ENCODE measurements around the gene EXOC4.
"Not testable (repeated sequence)": the region's sequence is repeated elsewhere in the genome, so short reads cannot be mapped to it uniquely, and the experiment has no call there.

Gene EXOC4

GRCh38 chr7:133314084-133314483 lies 61.2 kb downstream of the EXOC4 start:
- H3K27me3 ChIP-seq (replicated peaks; ENCODE audit: control insufficient read depth, insufficient read depth, low read length), result no peaks in the 10 kb centered on the region
- no peak for DNase-seq (ENCODE audit: extremely low read depth, insufficient read length)
- no peaks in the 10 kb centered on the region for H3K36me3 ChIP-seq (ENCODE audit: control insufficient read depth, insufficient read depth, low read length)
- TF ChIP-seq CTCF (IDR thresholded peaks at IDR 0.05; ENCODE audit: insufficient read depth, low read length, poor library complexity, severe bottlenecking), result no peak
- H3K4me3 ChIP-seq (replicated peaks; ENCODE audit: low read depth, low read length), result no peak overlapping the region

DNA sequence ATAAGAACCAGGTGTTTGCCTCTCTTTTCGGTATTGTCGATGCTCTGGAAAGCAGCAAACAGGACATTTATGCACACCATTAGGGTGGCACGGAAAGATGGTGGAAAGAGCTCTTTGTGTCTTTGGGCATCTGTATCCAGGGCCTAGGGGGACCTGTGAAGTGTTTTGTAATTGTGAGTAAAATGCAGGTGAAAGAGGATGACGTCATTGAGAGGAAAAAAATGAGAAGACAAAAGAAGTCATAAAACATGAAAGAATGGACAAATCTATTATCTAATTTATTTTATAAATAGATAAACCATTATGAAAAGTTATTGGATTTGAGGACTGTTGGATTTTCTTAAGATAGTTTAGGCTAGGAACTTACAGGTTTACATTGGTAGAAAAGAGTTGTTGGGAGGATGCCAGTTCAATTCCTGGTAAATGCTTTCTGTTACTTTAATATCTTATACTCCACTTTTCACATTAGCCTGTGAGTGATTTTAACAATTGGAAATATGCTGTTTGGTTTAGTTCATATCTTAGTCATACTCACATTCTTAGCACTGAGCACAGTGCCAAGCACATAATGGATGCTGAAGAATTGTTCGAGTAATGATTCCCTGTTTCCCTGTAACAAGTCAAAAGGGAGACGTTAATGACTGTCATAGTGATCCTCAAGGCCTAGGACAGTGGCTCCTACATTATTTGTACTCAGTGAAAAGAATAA lies 62.6 kb downstream of the EXOC4 start:
- no peak for TF ChIP-seq CTCF (IDR thresholded peaks at IDR 0.05; ENCODE audit: insufficient read depth, low read length, poor library complexity, severe bottlenecking)

GRCh38 chr7:133319842-133320241 lies 67.0 kb downstream of the EXOC4 start:
- H3K27me3 ChIP-seq (replicated peaks; ENCODE audit: control insufficient read depth, insufficient read depth, low read length), result no peaks in the 10 kb centered on the region
- DNase-seq (ENCODE audit: extremely low read depth, insufficient read length), result no peak
- no peaks in the 10 kb centered on the region; the same call in 1 of the 2 replicates for H3K36me3 ChIP-seq (ENCODE audit: control insufficient read depth, insufficient read depth, low read length)
- no peak overlapping the region for H3K4me3 ChIP-seq (replicated peaks; ENCODE audit: low read depth, low read length)
- no peak for TF ChIP-seq CTCF (IDR thresholded peaks at IDR 0.05; ENCODE audit: insufficient read depth, low read length, poor library complexity, severe bottlenecking)

More for the DNA sequence above, 62.6 kb downstream of the EXOC4 start:
- Histone ChIP-seq H3K36me3 (ENCODE audit: control insufficient read depth, insufficient read depth, low read length) (no peaks in the 10 kb centered on the region; the same call in 1 of the 2 replicates), H3K27me3 (replicated peaks; ENCODE audit: control insufficient read depth, insufficient read depth, low read length) (no peaks in the 10 kb centered on the region), H3K4me3 (replicated peaks; ENCODE audit: low read depth, low read length) (no peak overlapping the region)
- DNase-seq (ENCODE audit: extremely low read depth, insufficient read length), result no peak

DNA sequence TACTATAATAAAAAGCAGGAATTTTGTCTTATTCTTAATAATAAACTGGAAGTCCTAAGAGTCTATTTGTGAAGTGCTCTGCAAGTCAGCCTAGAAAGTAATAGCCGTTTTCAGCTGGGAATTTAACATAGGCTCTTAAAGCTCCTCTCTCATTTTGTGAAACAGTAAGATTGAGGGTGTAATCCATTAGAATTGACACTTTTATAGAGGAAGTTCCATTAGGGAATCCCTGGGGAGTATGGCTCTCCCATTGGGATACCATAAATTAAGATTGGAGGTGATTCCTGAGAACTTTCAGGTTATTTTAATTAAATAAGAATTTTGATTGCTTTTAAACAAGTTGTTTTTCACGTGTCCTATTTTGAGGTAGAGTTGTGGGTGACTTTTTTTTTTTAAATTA lies 68.0 kb downstream of the EXOC4 start:
- no peak for TF ChIP-seq CTCF (IDR thresholded peaks at IDR 0.05; ENCODE audit: insufficient read depth, low read length, poor library complexity, severe bottlenecking)
- no peak for DNase-seq (ENCODE audit: extremely low read depth, insufficient read length)
- H3K36me3 ChIP-seq (ENCODE audit: control insufficient read depth, insufficient read depth, low read length), result no peaks in the 10 kb centered on the region; the same call in 1 of the 2 replicates

GRCh38 chr7:133321366-133321765 lies 68.5 kb downstream of the EXOC4 start:
- DNase-seq (ENCODE audit: extremely low read depth, insufficient read length); H3K36me3 ChIP-seq (ENCODE audit: control insufficient read depth, insufficient read depth, low read length); H3K27me3 ChIP-seq (replicated peaks; ENCODE audit: control insufficient read depth, insufficient read depth, low read length); H3K4me3 ChIP-seq (replicated peaks; ENCODE audit: low read depth, low read length): not testable (repeated sequence)

More for the DNA sequence above, 68.0 kb downstream of the EXOC4 start:
- Histone ChIP-seq H3K4me3 (replicated peaks; ENCODE audit: low read depth, low read length) (no peak overlapping the region), H3K27me3 (replicated peaks; ENCODE audit: control insufficient read depth, insufficient read depth, low read length) (no peaks in the 10 kb centered on the region)

- H3K36me3 ChIP-seq (ENCODE audit: control insufficient read depth, insufficient read depth, low read length); H3K27me3 ChIP-seq (replicated peaks; ENCODE audit: control insufficient read depth, insufficient read depth, low read length); H3K4me3 ChIP-seq (replicated peaks; ENCODE audit: low read depth, low read length); DNase-seq (ENCODE audit: extremely low read depth, insufficient read length): not testable (repeated sequence)
Measured at GRCh38 chr7:133326745-133327144, 73.9 kb downstream of the EXOC4 start.

- not testable (repeated sequence) for H3K36me3 ChIP-seq (ENCODE audit: control insufficient read depth, insufficient read depth, low read length); DNase-seq (ENCODE audit: extremely low read depth, insufficient read length); H3K4me3 ChIP-seq (replicated peaks; ENCODE audit: low read depth, low read length); H3K27me3 ChIP-seq (replicated peaks; ENCODE audit: control insufficient read depth, insufficient read depth, low read length)
Measured at GRCh38 chr7:133328021-133328420, 75.1 kb downstream of the EXOC4 start.

Data from GM06990 (cell line).